Measurements from ENCODE around the gene MED17. TPM values are rescaled to one million over a fixed set of nuclear protein-coding genes. Genes with fewer than 3 reads are reported as not detected.

Gene MED17
- total RNA-seq, 1 experiment from 2014 or later = 67.9 TPM

DNA sequence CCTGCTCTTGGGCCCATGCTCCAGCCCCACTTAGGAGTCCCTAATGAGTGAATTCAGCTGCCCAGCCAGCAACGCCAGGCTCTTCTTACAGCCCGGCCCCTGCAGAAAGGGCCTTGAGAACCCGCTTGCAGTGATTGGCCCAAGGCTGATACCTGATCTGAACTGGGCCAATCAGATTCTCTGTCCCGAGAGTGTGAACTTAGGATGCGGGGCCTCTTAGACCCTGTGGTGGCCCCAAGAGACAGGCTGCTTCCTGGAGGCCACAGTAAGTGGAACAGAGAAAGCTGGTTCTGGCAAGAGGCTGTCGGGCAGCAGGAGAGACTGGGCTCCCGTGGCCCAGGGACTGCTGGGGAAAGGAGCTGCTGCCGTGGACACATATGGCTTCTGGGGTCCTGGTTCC is 54.9 kb downstream of the MED17 start:
- intact Hi-C loops (cut with micrococcal nuclease; ENCODE audit: unreplicated experiment) = no loop called here
- Histone ChIP-seq H3K4me1 (ENCODE audit: insufficient read depth, low read length, poor library complexity, severe bottlenecking) (no peaks in the 10 kb centered on the region), H3K4me3 (ENCODE audit: low read depth, low read length, poor library complexity, severe bottlenecking) (no peak overlapping the region), H3K9me3 (ENCODE audit: low read depth, low read length, poor library complexity, severe bottlenecking) (no peaks in the 10 kb centered on the region), H3K27ac (ENCODE audit: low read depth, low read length, poor library complexity, severe bottlenecking) (no peak overlapping the region), H3K36me3 (ENCODE audit: insufficient read depth, low read length, poor library complexity, severe bottlenecking) (no peaks in the 10 kb centered on the region), H3K27me3 (replicated peaks; ENCODE audit: insufficient read depth, low read depth, low read length, poor library complexity) (no peaks in the 10 kb centered on the region)
- no peak for DNase-seq (ENCODE audit: low spot score)
- ChIA-PET CTCF (no interaction called here), POLR2A (ENCODE audit: low non-redundant PET) (no interaction called here)
- TF ChIP-seq, protein P1, sequence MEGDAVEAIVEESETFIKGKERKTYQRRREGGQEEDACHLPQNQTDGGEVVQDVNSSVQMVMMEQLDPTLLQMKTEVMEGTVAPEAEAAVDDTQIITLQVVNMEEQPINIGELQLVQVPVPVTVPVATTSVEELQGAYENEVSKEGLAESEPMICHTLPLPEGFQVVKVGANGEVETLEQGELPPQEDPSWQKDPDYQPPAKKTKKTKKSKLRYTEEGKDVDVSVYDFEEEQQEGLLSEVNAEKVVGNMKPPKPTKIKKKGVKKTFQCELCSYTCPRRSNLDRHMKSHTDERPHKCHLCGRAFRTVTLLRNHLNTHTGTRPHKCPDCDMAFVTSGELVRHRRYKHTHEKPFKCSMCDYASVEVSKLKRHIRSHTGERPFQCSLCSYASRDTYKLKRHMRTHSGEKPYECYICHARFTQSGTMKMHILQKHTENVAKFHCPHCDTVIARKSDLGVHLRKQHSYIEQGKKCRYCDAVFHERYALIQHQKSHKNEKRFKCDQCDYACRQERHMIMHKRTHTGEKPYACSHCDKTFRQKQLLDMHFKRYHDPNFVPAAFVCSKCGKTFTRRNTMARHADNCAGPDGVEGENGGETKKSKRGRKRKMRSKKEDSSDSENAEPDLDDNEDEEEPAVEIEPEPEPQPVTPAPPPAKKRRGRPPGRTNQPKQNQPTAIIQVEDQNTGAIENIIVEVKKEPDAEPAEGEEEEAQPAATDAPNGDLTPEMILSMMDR (conservative IDR thresholded peaks at IDR 0.05; ENCODE audit: low read depth, low read length) = no peak
- no peak for TF ChIP-seq EZH2 (IDR thresholded peaks at IDR 0.05; ENCODE audit: borderline replicate concordance, low read depth, low read length, poor library complexity, severe bottlenecking)
- BruUV-seq (replicated peaks) = no TSS peak

DNA sequence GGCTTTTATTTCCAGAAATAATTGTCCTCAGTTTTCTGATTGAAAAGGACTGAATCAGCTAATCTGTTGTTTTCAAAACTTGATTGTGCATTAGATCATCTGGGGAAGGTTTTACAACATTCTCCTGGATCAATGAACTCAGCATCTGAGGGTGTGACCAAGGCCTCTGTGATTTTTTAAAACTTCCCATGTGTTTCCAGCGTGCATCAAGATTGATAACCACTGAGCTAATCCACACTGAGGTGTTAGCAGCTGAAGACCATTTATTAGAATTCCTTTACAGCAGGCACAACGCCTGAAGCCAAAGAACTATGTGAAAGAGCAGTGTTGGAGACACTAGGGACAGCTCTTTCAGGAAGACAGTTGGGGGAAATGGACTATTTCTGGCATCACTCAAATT is 56.1 kb downstream of the MED17 start:
- TF ChIP-seq, protein P1 (conservative IDR thresholded peaks at IDR 0.05; ENCODE audit: low read depth, low read length) = no peak
- no peak for TF ChIP-seq EZH2 (IDR thresholded peaks at IDR 0.05; ENCODE audit: borderline replicate concordance, low read depth, low read length, poor library complexity, severe bottlenecking)
- H3K9me3 ChIP-seq (ENCODE audit: low read depth, low read length, poor library complexity, severe bottlenecking) = no peaks in the 10 kb centered on the region
- H3K36me3 ChIP-seq (ENCODE audit: insufficient read depth, low read length, poor library complexity, severe bottlenecking) = no peaks in the 10 kb centered on the region
- DNase-seq (ENCODE audit: low spot score) = no peak
- CTCF ChIA-PET = no interaction called here
- intact Hi-C loops (cut with micrococcal nuclease; ENCODE audit: unreplicated experiment) = no loop called here
- POLR2A ChIA-PET (ENCODE audit: low non-redundant PET) = no interaction called here
- no peaks in the 10 kb centered on the region for H3K27me3 ChIP-seq (replicated peaks; ENCODE audit: insufficient read depth, low read depth, low read length, poor library complexity)
- no peaks in the 10 kb centered on the region for H3K4me1 ChIP-seq (ENCODE audit: insufficient read depth, low read length, poor library complexity, severe bottlenecking)
- no peak overlapping the region for H3K27ac ChIP-seq (ENCODE audit: low read depth, low read length, poor library complexity, severe bottlenecking)
- no TSS peak for BruUV-seq (replicated peaks)
- no peak overlapping the region for H3K4me3 ChIP-seq (ENCODE audit: low read depth, low read length, poor library complexity, severe bottlenecking)

DNA sequence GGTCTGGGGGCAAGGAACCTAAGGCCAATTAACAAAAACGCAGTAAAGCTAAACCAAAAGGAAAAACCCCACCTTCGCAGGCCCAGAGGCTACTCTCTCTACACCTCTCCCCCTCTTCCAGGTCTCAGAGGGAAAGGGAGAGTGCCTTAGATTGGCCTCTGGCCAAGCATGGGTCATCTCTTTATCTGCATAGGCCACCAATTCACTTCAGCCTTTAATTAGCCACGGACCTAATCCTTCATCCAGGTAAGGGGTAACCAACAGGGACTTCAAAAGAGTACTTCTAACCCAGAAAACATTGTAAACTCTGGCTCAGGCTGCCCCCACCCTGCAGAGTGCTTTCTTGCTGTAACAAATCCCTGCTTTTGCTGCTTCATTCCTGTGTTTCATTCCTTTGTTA is 56.9 kb downstream of the MED17 start:
- no peak for DNase-seq (ENCODE audit: low spot score)
- Histone ChIP-seq H3K4me1 (ENCODE audit: insufficient read depth, low read length, poor library complexity, severe bottlenecking) (no peaks in the 10 kb centered on the region), H3K36me3 (ENCODE audit: insufficient read depth, low read length, poor library complexity, severe bottlenecking) (no peaks in the 10 kb centered on the region), H3K4me3 (ENCODE audit: low read depth, low read length, poor library complexity, severe bottlenecking) (no peak overlapping the region), H3K27me3 (replicated peaks; ENCODE audit: insufficient read depth, low read depth, low read length, poor library complexity) (no peaks in the 10 kb centered on the region), H3K27ac (ENCODE audit: low read depth, low read length, poor library complexity, severe bottlenecking) (no peak overlapping the region), H3K9me3 (ENCODE audit: low read depth, low read length, poor library complexity, severe bottlenecking) (no peaks in the 10 kb centered on the region)
- no TSS peak for BruUV-seq (replicated peaks)
- TF ChIP-seq EZH2 (IDR thresholded peaks at IDR 0.05; ENCODE audit: borderline replicate concordance, low read depth, low read length, poor library complexity, severe bottlenecking) = no peak
- TF ChIP-seq, protein P1 (conservative IDR thresholded peaks at IDR 0.05; ENCODE audit: low read depth, low read length) = no peak
- ChIA-PET CTCF (no interaction called here), POLR2A (ENCODE audit: low non-redundant PET) (no interaction called here)
- intact Hi-C loops (cut with micrococcal nuclease; ENCODE audit: unreplicated experiment) = no loop called here
